ENCODE data around the gene ACSL1.

The ACSL1 gene

GRCh38 chr4:184729946-184730345 lies 95.8 kb downstream of the ACSL1 start:
- H3K4me3 ChIP-seq (ENCODE audit: low read depth, low read length): no peak overlapping the region
- no peak for TF ChIP-seq CTCF (IDR thresholded peaks at IDR 0.05; ENCODE audit: borderline replicate concordance, insufficient read depth, low read depth, low read length)

GRCh38 chr4:184728858-184729257 lies 96.9 kb downstream of the ACSL1 start:
- H3K4me3 ChIP-seq (ENCODE audit: low read depth, low read length): no peak overlapping the region
- TF ChIP-seq CTCF (IDR thresholded peaks at IDR 0.05; ENCODE audit: borderline replicate concordance, insufficient read depth, low read depth, low read length): no peak

DNA sequence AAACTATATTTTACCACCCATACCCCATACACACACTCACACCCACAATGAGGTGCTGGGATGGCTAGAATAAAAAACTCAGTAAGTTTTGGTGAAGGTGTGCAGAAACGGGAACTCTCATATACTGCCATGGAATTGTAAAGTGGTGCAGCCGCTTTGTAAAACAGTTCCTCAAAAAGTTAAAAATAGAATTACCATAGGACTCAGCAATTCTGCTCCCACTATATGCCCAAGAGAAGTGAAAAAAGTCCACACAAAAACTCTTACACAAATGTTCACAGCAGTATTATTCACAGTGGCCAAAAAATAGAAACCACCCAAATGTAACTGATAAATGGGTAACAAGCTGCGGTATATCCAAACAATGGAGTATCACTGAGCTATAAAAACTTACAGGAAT lies 98.3 kb downstream of the ACSL1 start:
- no peak overlapping the region for H3K4me3 ChIP-seq (ENCODE audit: low read depth, low read length)
- no peak for TF ChIP-seq CTCF (IDR thresholded peaks at IDR 0.05; ENCODE audit: borderline replicate concordance, insufficient read depth, low read depth, low read length)

- H3K4me3 ChIP-seq (ENCODE audit: low read depth, low read length): no peak overlapping the region
- TF ChIP-seq CTCF (IDR thresholded peaks at IDR 0.05; ENCODE audit: borderline replicate concordance, insufficient read depth, low read depth, low read length): no peak; the same call in 1 of the 2 replicates
These were observed 103.0 kb downstream of the ACSL1 start for GRCh38 chr4:184722798-184723197.

DNA sequence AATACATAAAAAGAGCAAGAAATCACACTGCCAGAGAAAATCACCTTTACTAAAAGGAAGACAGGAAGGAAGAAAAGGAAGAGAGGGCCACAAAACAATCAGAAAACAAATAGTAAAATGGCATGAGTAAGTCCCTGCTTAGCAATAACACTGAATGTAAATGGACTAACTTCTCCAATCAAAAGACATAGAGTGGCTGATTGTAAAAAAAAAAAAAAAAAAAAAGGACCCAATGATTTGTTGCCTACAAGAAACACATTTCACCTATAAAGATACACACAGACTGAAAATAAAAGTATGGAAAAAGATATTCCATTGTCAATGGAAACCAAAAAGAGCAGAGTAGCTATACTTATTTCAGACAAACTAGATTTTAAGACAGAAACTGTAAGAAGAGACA lies 104.5 kb downstream of the ACSL1 start:
- H3K4me3 ChIP-seq (ENCODE audit: low read depth, low read length): no peak overlapping the region
- TF ChIP-seq CTCF (IDR thresholded peaks at IDR 0.05; ENCODE audit: borderline replicate concordance, insufficient read depth, low read depth, low read length): no peak

GRCh38 chr4:184719407-184719806 lies 106.4 kb downstream of the ACSL1 start:
- no peak overlapping the region for H3K4me3 ChIP-seq (ENCODE audit: low read depth, low read length)
- TF ChIP-seq CTCF (IDR thresholded peaks at IDR 0.05; ENCODE audit: borderline replicate concordance, insufficient read depth, low read depth, low read length): no peak

- H3K4me3 ChIP-seq (ENCODE audit: low read depth, low read length): no peak overlapping the region
- no peak for TF ChIP-seq CTCF (IDR thresholded peaks at IDR 0.05; ENCODE audit: borderline replicate concordance, insufficient read depth, low read depth, low read length)
These were observed 110.2 kb downstream of the ACSL1 start for GRCh38 chr4:184715526-184715925.

All from GM12875 (cell line).